Amniotic epithelial cell (primary cell): Measurements from ENCODE around the gene S100P.
"Not testable (repeated sequence)": the region's sequence is repeated elsewhere in the genome, so short reads cannot be mapped to it uniquely, and the experiment has no call there.

Source experiments
- DNase-seq: peaks from one replicate; pipeline ENCODE4 v3.0.0-alpha.2; 2010; ENCODE audit warnings: low read depth

The S100P gene

DNA sequence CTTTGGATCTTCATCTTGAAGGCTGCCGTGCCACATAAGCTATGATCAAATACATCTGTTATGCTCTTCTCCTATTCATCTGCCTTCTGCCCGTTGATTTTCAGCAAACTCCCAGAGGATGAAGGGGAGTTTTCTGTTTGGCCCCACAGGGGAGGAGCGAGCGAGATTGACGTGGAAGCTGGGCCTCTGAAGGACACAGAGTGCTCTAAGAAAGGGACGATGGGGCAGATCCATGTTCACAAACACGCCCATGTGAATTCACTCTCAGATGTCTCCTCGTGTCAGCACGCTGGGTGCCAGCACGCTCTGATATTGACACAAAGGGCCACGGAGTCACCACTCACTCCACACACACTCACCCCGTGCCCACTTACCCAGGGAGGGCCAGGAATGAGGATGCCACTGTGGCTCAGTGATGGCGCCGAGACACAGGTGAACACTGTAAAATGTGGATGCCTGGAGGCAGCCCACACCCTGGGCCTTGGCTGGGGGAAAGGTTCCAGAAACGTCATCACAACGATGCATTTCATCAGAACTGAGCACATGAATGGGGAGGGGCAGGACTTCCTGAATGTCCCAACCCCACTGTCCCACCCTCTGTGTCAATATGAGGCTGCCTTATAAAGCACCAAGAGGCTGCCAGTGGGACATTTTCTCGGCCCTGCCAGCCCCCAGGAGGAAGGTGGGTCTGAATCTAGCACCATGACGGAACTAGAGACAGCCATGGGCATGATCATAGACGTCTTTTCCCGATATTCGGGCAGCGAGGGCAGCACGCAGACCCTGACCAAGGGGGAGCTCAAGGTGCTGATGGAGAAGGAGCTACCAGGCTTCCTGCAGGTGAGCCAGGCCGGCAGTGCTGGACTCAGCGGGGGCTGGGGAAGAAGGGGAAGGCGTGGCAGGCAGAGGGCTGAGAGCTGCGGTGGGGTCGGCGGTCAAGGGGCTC, at the start of gene S100P:
TSS of gene S100P (plus strand) at position 648 of the 946 bp plus-strand sequence. CDS start at position 703, 55 bp downstream.
- DNase-seq = no peak

DNA sequence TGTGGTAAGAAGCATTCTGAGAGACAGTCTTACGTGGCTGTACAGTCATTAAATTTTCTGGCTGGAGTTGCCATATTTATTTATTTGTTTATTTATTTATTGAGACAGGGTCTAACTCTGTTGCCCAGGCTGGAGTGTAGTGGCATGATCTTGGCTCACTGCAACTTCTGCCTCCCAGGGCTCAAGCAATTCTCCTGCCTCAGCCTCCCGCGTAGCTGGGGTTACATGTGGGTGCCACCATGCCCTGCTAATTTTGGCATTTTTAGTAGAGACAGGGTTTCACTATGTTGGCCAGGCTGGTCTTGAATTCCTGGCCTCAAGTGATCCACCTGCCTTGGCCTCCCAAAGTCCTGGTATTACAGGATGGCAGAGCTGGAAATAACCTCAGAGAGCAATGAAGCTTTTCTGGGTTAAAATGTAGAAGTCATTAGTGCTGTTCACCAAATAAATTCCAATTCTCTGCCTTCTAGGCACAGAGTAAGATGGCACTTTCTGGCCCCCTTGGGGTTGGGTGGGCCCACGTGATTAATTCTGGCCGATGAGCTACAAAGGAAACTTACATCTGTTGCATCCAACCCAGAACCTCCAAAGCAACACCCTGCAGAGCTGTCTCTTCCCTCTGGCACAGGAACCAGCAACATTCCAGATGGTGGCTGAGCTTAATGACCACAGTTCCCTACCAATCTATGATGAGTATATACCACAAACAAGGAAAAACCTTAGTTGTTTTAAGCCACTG, 48.7 kb upstream of the S100P start:
- DNase-seq = no peak

DNA sequence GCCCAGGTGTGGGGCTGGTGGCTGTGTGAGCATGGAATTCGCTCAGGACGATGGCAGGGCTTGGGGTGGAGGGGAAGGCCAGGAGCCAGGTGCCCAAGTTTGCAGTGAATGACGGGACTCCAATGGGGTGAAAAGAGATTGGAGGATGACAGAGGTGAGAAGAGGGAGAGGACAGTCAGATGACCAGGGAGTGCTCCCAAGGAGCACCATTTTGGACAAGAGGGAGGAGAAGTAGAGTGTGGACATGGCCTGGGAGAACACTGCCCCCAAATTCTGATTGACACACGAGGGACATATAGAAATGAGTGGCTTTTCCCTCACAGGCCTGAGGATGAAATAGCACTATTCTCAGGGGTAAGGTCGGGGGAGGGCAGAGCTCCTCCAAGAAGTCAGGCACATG, 46.5 kb upstream of the S100P start:
- no peak for DNase-seq

DNA sequence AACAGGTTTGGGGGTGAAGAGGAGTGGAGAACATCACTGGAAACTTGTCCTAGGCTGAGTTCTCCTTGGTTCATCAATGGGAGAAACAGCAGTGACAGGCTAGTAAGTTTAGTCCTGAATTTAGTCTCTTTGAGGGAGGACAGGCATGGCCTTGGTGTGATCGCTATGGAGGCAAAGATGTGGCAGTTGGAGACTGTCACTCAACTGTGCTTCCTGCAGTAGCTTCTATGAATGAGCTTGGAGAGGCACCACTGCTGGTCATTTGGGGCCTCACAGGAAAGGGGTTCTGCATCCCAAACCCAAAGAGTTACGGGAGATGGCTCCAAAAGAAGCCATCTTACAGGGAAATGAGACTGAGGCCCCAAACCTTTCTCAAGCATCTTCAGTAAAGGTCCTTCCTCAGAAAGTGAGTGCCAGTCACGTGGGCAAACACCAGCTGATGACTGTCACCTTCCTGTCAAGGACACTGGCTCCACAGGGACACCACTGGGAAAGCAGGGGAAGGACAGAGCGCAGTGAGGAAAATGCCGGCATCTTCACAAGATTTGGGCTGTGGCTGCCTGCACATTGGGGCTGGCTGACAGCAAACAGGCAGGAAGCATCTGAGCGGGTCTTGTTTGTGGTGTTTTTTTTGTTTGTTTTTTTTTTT, 46.0 kb upstream of the S100P start:
- no peak for DNase-seq

DNA sequence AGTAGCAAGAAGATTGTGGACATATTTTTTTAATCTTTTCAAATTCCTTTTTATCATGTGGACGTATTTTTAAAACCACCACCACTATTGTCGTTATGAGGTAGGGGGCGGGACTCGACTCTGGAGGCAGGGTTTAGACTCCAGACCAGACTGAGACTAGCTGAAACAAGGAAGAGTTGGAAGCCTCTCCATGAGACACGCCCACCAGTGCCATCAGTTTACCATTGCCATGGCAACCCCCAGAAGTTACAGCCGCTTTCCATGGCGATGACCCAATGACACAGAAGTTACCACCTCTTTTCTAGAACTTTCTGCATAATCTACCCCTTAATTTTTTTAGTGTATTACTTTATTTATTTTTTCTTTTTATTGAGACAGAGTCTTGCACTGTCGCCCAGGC, 44.5 kb upstream of the S100P start:
- DNase-seq = no peak

DNA sequence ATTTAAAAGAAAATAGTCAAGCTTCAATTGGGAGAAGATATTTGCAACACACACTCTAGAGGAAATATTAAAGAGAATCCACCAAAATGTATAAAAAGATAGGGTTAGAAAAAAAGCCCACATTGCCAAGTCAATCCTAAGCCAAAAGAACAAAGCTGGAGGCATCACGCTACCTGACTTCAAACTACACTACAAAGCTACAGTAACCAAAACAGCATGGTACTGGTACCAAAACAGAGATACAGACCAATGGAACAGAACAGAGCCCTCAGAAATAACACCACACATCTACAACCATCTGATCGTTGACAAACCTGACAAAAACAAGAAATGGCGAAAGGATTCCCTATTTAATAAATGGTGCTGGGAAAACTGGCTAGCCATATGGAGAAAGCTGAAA, 39.5 kb upstream of the S100P start:
- DNase-seq = not testable (repeated sequence)

DNA sequence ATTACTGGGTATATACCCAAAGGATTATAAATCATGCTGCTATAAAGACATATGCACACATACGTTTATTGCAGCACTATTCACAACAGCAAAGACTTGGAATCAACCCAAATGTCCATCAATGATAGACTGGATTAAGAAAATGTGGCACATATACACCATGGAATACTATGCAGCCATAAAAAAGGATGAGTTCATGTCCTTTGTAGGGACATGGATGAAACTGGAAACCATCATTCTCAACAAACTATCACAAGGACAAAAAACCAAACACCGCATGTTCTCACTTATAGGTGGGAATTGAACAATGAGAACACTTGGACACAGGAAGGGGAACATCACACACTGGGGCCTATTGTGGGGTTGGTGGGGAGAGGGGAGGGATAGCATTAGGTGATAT, 38.4 kb upstream of the S100P start:
- not testable (repeated sequence) for DNase-seq

DNA sequence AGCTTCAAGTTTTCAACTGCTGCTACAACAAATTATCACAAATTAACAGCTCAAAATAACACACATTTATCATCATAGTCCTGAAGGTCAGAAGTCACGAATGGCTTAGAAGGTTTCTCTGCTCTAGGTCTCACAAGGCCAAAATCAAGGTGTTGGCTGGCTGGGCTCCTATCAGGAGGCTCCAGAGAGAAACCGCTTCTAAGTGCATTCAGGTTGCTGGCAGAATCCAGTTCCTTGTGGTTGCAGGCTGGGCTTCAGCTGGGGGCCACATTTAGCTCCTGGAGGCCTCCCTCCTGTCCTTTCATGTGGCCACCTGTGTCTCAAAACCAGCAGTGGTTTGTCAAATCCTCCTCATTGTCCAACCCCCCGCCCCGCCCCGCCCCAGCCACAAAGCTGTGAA, 37.8 kb upstream of the S100P start:
- DNase-seq = no peak

DNA sequence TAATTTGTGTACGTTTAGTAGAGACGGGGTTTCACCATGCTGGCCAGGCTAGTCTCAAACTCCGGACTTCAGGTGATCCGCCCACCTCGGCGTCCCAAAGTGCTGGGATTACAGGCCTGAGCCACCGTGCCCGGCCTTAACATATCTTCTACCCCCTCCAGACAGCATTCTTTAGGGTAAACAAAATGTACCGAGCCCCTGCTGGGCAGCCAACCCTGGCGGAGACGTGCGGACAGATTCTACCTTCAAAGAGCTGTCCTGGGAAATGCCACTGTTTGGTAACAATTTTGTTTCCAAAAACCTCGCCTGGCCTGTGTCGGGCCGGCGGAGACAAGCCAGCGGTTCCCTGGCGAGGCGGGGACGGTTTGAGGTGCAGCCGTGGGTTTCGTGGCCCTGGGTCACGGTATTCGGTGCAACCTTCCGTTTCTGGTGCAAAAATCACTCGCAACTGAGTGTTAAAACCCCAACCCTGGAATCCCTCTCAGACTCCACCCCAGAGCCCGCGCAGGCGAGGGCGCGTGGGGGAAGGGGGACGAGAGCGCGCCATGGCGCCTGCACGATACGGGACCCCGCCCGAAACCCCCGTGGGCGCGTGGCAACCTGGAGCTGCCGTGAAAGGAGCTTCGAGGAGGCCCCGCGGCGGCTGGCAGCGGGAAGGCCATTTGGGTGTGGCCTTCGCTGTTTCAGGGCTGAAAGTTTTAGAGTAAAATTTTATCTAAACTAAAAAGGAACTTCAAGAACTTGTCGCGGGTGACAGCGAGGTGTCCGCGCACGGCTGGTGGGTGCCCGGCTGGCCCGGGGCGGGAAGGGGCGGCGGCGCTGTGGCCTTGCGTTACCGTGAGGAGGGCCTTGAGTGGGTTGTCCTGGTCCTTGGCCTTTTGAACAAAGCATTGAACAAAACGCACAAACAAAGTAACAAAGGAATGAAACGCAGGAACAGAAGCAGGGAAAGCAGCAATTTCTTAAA, 36.2 kb upstream of the S100P start:
- no peak for DNase-seq

DNA sequence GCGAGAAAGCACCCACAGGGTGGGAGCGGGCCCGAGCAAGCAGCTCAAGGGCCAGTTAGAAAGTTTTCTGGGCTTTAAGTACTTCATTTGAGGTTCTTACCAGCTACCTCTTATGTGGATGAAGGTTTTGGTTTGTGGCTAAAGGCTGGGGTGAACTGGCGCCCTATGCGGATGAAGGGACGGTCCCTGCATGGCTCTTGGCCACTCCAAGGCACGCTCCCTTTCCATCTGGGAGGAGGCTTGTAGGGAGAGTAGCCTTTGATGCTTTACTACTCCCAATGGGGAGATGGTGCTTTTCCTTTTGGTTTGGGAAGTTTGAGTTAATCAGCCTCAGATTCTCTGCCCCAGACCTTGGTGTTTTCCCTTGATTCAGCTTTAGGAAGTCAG, 35.5 kb upstream of the S100P start:
- no peak for DNase-seq

DNA sequence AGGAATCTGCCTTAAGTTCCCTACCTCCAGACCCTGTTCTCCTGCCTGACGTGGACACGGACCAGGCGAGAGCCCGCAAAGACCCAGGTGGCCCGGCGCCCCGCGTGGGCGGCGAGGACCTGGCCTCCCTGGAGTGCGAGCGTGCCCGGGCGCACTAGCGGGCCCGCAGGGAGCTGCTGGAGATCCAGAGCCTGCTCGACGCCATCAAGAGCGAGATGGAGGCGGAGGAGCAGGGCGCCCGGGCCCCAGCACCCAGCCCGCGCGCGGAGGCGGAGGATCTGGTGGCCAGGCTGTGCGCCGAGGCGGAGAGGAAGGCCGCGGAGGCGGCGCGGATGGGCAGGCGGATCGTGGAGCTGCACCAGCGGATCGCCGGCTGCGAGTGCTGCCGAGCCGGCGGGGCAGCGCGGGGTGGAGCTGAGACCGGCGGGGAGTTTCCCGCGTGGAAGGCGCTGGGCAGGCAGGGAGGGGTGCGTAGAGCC, 35.0 kb upstream of the S100P start:
- peak; percentile 29 for DNase-seq

DNA sequence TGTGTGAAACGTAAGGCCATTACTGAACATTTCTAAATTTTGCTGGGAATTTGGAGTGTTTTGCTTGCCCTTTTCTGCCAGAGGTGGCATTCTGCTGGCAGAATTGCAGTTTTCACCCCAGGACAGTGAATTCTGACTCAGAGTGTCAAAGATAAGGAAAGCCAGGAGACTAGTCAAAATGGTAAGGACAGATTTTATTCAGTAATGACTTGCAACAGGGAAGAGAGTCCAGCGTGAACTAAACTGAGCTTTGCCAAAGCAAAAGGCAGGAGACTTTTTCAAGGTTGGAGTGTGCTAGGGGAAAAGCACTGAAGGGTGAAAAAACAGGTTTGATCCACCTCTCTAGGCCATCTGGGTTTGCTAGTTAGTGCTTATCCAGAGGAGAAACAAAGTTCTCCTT, 33.8 kb upstream of the S100P start:
- DNase-seq = no peak

DNA sequence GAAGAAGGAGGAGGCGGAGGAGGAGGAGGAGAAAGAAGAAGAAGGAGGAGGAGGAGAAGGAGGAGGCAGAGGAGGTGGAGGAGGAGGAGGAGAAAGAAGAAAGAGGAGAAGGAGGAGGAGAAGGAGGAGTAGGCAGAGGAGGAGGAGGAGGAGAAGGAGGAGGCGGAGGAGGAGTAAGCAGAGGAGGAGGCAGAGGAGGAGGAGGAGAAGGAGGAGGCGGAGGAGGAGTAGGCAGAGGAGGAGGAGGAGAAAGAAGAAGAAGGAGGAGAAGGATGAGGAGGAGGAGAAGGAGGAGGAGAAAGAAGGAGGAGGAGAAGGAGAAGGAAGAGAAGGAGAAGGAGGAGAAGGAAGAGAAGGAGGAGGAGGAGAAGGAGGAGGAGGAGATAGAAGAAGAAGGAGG, 33.2 kb upstream of the S100P start:
- DNase-seq = peak; percentile 51

DNA sequence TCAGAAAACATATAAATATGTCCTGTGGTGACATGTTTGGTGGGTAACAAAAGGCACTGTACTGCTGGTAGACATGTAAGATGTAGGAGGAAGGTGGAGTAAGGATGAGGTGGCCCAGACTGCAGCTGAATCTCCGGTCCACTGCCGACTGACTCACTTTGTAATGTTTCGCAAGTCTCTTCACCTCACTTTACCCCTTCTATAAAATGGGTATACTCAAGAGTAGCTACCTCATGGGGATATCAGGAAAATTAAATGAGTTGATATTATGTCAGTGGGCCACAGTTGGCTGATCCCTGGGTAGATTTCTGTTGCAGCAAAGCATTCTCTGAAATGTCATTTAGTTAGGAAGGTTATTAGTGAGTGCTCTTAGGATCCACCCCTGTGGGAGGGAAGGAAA, 31.1 kb upstream of the S100P start:
- DNase-seq = no peak

DNA sequence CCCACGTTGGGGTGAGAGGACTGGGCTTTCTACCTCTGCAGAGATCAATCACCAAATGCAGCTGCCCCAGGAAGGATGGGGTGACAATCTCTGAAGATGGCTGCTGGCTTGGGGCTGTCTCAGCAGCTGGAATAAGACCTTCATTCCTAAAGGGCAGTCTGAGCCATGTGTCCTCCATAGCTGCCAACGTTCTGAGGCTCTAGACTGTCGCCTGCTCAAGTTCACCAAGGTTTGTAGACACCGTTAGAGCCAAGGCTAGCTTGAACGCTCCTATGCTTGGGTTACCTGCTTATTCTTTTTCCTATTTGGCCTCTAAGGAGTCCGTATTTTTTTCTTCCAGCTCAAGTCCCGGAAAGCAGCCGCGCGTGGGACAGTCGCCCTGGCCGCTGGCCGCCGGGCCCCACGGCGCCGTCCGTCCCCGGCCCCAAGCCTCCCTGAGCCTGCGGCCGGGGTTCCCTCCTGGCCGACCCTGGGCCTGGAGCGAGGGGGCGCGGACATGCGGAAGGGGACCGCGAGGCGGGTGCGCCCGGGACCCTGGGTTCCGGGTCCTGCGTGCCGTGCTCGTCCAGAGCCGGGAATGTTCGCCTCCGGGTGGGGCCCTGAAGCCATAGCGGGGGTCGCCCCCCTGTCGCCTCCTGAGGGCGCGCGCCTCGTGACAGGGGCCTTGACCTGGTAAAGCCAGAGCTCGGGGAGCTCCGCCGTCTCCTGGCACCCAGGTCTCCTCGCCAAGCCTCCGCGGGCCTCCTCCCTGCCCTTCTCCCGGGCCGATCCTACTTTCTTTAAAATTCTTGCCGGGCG, 29.9 kb upstream of the S100P start:
- DNase-seq = no peak

DNA sequence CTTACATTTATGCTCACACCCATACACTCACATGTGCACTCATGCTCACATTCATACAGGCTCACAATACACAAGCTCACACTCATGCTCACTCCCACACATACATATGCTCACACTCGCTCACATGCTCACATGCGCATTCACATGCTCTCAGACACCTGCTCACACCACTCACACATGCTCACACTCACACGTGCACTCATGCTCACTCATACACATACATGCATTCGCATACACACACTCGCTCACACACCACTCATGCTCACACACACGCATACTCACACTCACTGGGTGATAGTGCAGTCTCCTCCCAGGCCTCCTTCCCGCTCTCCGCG, 28.4 kb upstream of the S100P start:
- DNase-seq = no peak

DNA sequence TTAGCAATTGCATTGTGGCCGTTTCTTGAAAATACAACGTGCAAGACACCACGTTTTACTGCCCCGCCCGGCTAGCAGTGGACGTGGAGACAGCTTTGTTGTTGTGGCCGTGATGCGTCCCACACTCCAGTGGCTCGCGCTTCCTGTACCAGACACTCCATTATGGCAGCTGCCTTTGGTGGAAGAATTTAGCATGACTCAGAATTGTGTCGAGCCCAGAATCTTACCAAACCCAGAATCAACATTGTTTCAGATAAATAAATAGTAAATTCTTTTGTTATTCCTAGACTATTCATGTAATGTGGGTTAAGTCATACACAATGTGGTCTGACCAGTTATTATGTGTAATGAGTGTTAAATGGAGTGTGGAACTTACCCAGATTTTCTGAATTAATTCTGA, 25.3 kb upstream of the S100P start:
- peak; percentile 38 for DNase-seq

DNA sequence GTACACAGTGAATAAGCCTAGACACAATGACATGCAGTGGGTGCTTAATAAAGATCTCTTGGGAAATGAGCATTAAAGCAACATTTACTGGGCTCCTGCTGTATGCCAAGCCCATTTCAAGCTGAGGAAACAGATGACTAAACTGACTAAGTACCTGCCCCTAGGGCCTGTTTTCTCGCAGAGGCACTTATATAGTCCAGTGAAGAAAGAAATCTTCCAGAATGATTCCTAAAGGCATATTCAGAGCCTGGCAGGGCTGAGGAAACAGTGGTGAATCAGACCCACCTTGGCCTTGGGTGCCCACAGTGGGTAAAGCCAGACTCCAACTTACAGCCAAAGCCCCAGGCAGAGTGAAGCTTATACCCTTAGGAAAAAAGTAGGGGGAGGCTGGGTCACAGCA, 22.0 kb upstream of the S100P start:
- no peak for DNase-seq

DNA sequence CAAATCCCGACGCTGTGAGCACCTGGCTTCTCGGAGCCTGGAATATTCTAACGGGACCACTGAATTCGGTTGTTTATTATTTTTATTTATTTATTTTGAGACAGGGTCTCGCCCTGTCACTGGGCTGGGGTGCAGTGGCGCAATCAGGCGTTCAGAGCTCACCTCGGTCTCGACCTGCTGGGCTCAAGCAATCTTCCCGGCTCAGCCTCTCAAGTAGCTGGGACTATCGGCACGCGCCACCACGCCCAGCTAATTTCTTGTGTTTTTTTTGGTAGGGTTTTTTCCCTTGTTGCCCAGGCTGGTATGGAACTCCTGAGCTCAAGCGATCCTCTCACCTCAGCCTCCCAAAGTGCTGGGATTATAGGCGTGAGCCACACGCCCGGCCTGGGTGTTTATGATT, 21.5 kb upstream of the S100P start:
- DNase-seq = no peak

DNA sequence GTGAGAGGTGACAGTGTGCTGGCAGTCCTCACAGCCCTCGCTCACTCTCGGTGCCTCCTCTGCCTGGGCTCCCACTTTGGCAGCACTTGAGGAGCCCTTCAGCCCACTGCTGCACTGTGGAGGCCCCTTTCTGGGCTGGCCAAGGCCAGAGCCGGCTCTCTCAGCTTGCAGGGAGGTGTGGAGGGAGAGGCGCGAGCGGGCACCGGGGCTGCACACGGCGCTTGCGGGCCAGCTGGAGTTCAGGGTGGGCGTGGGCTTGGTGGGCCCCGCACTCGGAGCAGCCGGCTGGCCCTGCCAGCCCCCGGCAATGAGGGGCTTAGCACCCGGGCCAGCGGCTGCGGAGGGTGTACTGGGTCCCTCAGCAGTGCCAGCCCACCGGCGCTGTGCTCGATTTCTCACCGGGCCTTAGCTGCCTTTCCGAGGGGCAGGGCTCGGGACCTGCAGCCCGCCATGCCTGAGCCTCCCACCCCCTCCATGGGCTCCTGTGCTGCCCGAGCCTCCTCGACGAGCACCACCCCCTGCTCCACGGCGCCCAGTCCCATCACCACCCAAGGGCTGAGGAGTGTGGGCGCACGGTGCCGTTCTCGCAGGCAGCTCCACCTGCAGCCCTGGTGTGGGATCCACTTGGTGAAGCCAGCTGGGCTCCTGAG, 21.0 kb upstream of the S100P start:
- DNase-seq = not testable (repeated sequence)
